Ascending aorta (tissue), 2 donors: Measurements from ENCODE around the gene BTG1. TPM values are rescaled to one million over a fixed set of nuclear protein-coding genes. Genes with fewer than 3 reads are reported as not detected.

Experiments used
- DNase-seq, 2 donors: peaks; one replicate each; pipeline ENCODE4 v3.0.0-alpha.2; 2019; ENCODE audit warnings: low spot score in 2 of 2
- H3K27ac ChIP-seq, 2 donors: fragments of 200-600 bp; sonication (generic); one replicate each; pipeline ENCODE4 v1.5.1; 2016 to 2017; ENCODE audit warnings: mild to moderate bottlenecking in 1 of 2
- H3K27me3 ChIP-seq: fragments of 200-600 bp; sonication (generic); one replicate; pipeline ENCODE4 v1.5.1; 2017
- H3K36me3 ChIP-seq, 2 donors: fragments of 200-600 bp; sonication (generic); one replicate each; pipeline ENCODE4 v1.5.1; 2016
- H3K4me1 ChIP-seq, 2 donors: fragments of 200-600 bp; sonication (generic); one replicate each; pipeline ENCODE4 v1.5.1; 2016 to 2017; ENCODE audit warnings: mild to moderate bottlenecking in 1 of 2
- H3K4me3 ChIP-seq, 2 donors: fragments of 200-600 bp; sonication (generic); one replicate each; pipeline ENCODE4 v1.5.1; 2016 to 2017; ENCODE audit warnings: mild to moderate bottlenecking in 1 of 2
- H3K9me3 ChIP-seq, 2 donors: fragments of 200-600 bp; sonication (generic); one replicate each; pipeline ENCODE4 v1.5.1; 2016
- CTCF ChIP-seq, 3 experiments: fragments of 200-600 bp in 2 of 3; fragments of 450-650 bp in 1 of 3; sonication (generic) in 2 of 3; IDR thresholded peaks; one replicate each; pipeline ENCODE4 v1.5.1; 2016 to 2019; ENCODE audit warnings: antibody characterized with exemption in 3 of 3, mild to moderate bottlenecking in 1 of 3, moderate library complexity in 1 of 3
- intact Hi-C: fragments of 100-400 bp; cut with DNase I; formaldehyde crosslinking; loops from one replicate; pipeline ENCODE4 v1.15.1; 2023
- total RNA-seq: library from RNA; depleted of rRNA; stranded (reverse); fragments of >200 nt; gene quantifications from one replicate; pipeline ENCODE4 v1.1.0, GENCODE V29; 2016

The BTG1 gene
- total RNA-seq, 1 donor from 2014 or later = 17.3 TPM

GRCh38 chr12:92158796-92159439 lies 13.3 kb upstream of the BTG1 start:
- intact Hi-C loops = no loop called here
- TF ChIP-seq CTCF (IDR thresholded peaks at IDR 0.05) = no peak
- DNase-seq = no peak
- no peak overlapping the region for H3K27ac ChIP-seq
- H3K4me3 ChIP-seq = no peak overlapping the region
- no peaks in the 10 kb centered on the region for H3K27me3 ChIP-seq
- no peaks in the 10 kb centered on the region for H3K36me3 ChIP-seq
- H3K4me1 ChIP-seq = no peaks in the 10 kb centered on the region
- H3K9me3 ChIP-seq = no peaks in the 10 kb centered on the region

GRCh38 chr12:92156704-92157395 lies 11.2 kb upstream of the BTG1 start:
- no peak for DNase-seq
- Histone ChIP-seq H3K4me3 (no peak overlapping the region), H3K4me1 (no peaks in the 10 kb centered on the region), H3K9me3 (no peaks in the 10 kb centered on the region), H3K27me3 (no peaks in the 10 kb centered on the region), H3K27ac (no peak overlapping the region), H3K36me3 (no peaks in the 10 kb centered on the region)
- intact Hi-C loops = no loop called here
- TF ChIP-seq CTCF (IDR thresholded peaks at IDR 0.05) = no peak

- intact Hi-C loops = no loop called here
These were observed 10.5 kb upstream of the BTG1 start for GRCh38 chr12:92156139-92156538.

GRCh38 chr12:92155733-92156132 lies 10.1 kb upstream of the BTG1 start:
- no peaks in the 10 kb centered on the region for H3K27me3 ChIP-seq
- H3K4me1 ChIP-seq = no peaks in the 10 kb centered on the region
- no peak overlapping the region for H3K4me3 ChIP-seq
- TF ChIP-seq CTCF (IDR thresholded peaks at IDR 0.05) = no peak
- no peaks in the 10 kb centered on the region for H3K36me3 ChIP-seq
- H3K27ac ChIP-seq = no peak overlapping the region
- DNase-seq = no peak
- intact Hi-C loops = no loop called here
- no peaks in the 10 kb centered on the region for H3K9me3 ChIP-seq

More at GRCh38 chr12:92156139-92156538, 10.5 kb upstream of the BTG1 start:
- Histone ChIP-seq H3K27me3 (no peaks in the 10 kb centered on the region), H3K9me3 (no peaks in the 10 kb centered on the region), H3K4me3 (no peak overlapping the region), H3K27ac (no peak overlapping the region), H3K36me3 (no peaks in the 10 kb centered on the region), H3K4me1 (no peaks in the 10 kb centered on the region)
- no peak for TF ChIP-seq CTCF (IDR thresholded peaks at IDR 0.05)
- no peak for DNase-seq

- no peaks in the 10 kb centered on the region for H3K36me3 ChIP-seq
- no peak for DNase-seq
- no peaks in the 10 kb centered on the region for H3K27me3 ChIP-seq
- H3K9me3 ChIP-seq = no peaks in the 10 kb centered on the region
- intact Hi-C loops = no loop called here
- TF ChIP-seq CTCF (IDR thresholded peaks at IDR 0.05) = no peak
- no peak overlapping the region for H3K4me3 ChIP-seq
- H3K27ac ChIP-seq = no peak overlapping the region
- no peaks in the 10 kb centered on the region for H3K4me1 ChIP-seq
These were observed 6.3 kb upstream of the BTG1 start for GRCh38 chr12:92151916-92152315.
